WTC11 (cell line): ENCODE measurements around the gene MAPK8IP1. TPM values are rescaled to one million over a fixed set of nuclear protein-coding genes. Genes with fewer than 3 reads are reported as not detected.

Experiments used
- ATAC-seq: fragments of 200-7000 bp; cut with Tn5 transposase; 2 replicates; pipeline ENCODE4 v1.10.0; 2021; ENCODE audit warnings: mild to moderate bottlenecking, moderate library complexity
- CTCF ChIA-PET: fragments of 300-600 bp; sonication (Branson Sonifier 250); formaldehyde crosslinking; loops from one replicate; lab custom pipeline; 2021; ENCODE audit warnings: antibody characterized with exemption; lab: Charles Lee
- POLR2A ChIA-PET: fragments of 350-600 bp; sonication (Branson Sonifier 250); formaldehyde crosslinking; loops from one replicate; lab custom pipeline; 2021; ENCODE audit warnings: antibody characterized with exemption; lab: Charles Lee
- DNase-seq: peaks from one replicate; pipeline ENCODE4 v3.0.0; 2021; ENCODE audit warnings: low spot score
- H3K27ac Mint-ChIP-seq: 2 replicates; pipeline ENCODE4 v1.8.0; 2021; ENCODE audit warnings: mixed read lengths
- H3K27me3 Mint-ChIP-seq: 2 replicates; pipeline ENCODE4 v1.8.0; 2021; ENCODE audit warnings: low read depth, mild to moderate bottlenecking, moderate library complexity, mixed read lengths
- H3K36me3 Mint-ChIP-seq: 2 replicates; pipeline ENCODE4 v1.8.0; 2021; ENCODE audit warnings: mixed read lengths
- H3K4me1 Mint-ChIP-seq: 2 replicates; pipeline ENCODE4 v1.8.0; 2022; ENCODE audit warnings: mixed read lengths
- H3K4me3 Mint-ChIP-seq: 2 replicates; pipeline ENCODE4 v1.8.0; 2021; ENCODE audit warnings: mild to moderate bottlenecking, moderate library complexity, mixed read lengths
- H3K9me3 Mint-ChIP-seq: 2 replicates; pipeline ENCODE4 v1.8.0; 2021; ENCODE audit warnings: mixed read lengths
- ATF1 ChIP-seq: sonication (generic); formaldehyde crosslinking; IDR thresholded peaks from 2 replicates; pipeline ENCODE4 v1.8.1; 2023; ENCODE audit warnings: mild to moderate bottlenecking, moderate library complexity, missing genetic modification reagents
- ATF6 ChIP-seq: sonication (generic); formaldehyde crosslinking; IDR thresholded peaks from 2 replicates; pipeline ENCODE4 v1.8.1; 2023; ENCODE audit warnings: mild to moderate bottlenecking, missing genetic modification reagents
- CDX4 ChIP-seq: fragments of 250-450 bp; sonication (Bioruptor Pico); IDR thresholded peaks from 2 replicates; pipeline ENCODE4 v1.9.0; 2021; ENCODE audit warnings: moderate library complexity, mild to moderate bottlenecking, inconsistent platforms, borderline replicate concordance
- EMX1 ChIP-seq: fragments of 250-450 bp; sonication (Bioruptor Pico); IDR thresholded peaks from 2 replicates; pipeline ENCODE4 v1.8.0; 2021; ENCODE audit warnings: mild to moderate bottlenecking
- ETV6 ChIP-seq: sonication (generic); formaldehyde crosslinking; IDR thresholded peaks from 2 replicates; pipeline ENCODE4 v1.8.1; 2022; ENCODE audit warnings: mild to moderate bottlenecking, missing genetic modification reagents
- FOXJ3 ChIP-seq: sonication (generic); formaldehyde crosslinking; IDR thresholded peaks from 2 replicates; pipeline ENCODE4 v1.9.0; 2021; ENCODE audit warnings: missing genetic modification reagents, mild to moderate bottlenecking, borderline replicate concordance
- FOXK1 ChIP-seq: sonication (generic); formaldehyde crosslinking; IDR thresholded peaks from 2 replicates; pipeline ENCODE4 v1.8.0; 2022; ENCODE audit warnings: mild to moderate bottlenecking, moderate library complexity, missing genetic modification reagents
- FOXP4 ChIP-seq: sonication (generic); formaldehyde crosslinking; IDR thresholded peaks from 2 replicates; pipeline ENCODE4 v1.8.0; 2022; ENCODE audit warnings: mild to moderate bottlenecking, missing genetic modification reagents
- IRF1 ChIP-seq: sonication (generic); formaldehyde crosslinking; IDR thresholded peaks from 2 replicates; pipeline ENCODE4 v1.8.0; 2023; ENCODE audit warnings: missing genetic modification reagents
- IRF2 ChIP-seq: sonication (generic); formaldehyde crosslinking; IDR thresholded peaks from 2 replicates; pipeline ENCODE4 v1.8.0; 2022; ENCODE audit warnings: low read depth, missing genetic modification reagents, borderline replicate concordance
- MAX ChIP-seq: sonication (generic); formaldehyde crosslinking; IDR thresholded peaks from 2 replicates; pipeline ENCODE4 v1.8.0; 2022; ENCODE audit warnings: mild to moderate bottlenecking, missing genetic modification reagents
- NFYB ChIP-seq: sonication (generic); formaldehyde crosslinking; conservative IDR thresholded peaks from 2 replicates; pipeline ENCODE4 v1.8.0; 2022; ENCODE audit warnings: low read depth, missing genetic modification reagents
- NR1H2 ChIP-seq: sonication (generic); formaldehyde crosslinking; IDR thresholded peaks from 2 replicates; pipeline ENCODE4 v1.9.0; 2021; ENCODE audit warnings: mild to moderate bottlenecking, moderate library complexity, missing genetic modification reagents
- RORB ChIP-seq: fragments of 250-450 bp; sonication (Bioruptor Pico); IDR thresholded peaks from 2 replicates; pipeline ENCODE4 v1.9.0; 2021; ENCODE audit warnings: mild to moderate bottlenecking
- TEAD4 ChIP-seq: sonication (generic); formaldehyde crosslinking; IDR thresholded peaks from 2 replicates; pipeline ENCODE4 v1.8.0; 2022; ENCODE audit warnings: mild to moderate bottlenecking, missing genetic modification reagents
- ZBTB21 ChIP-seq: sonication (generic); formaldehyde crosslinking; IDR thresholded peaks from 2 replicates; pipeline ENCODE4 v1.8.1; 2023; ENCODE audit warnings: mild to moderate bottlenecking, missing genetic modification reagents, borderline replicate concordance
- ZBTB43 ChIP-seq: sonication (generic); formaldehyde crosslinking; IDR thresholded peaks from 2 replicates; pipeline ENCODE4 v1.8.1; 2023; ENCODE audit warnings: mild to moderate bottlenecking, missing genetic modification reagents
- ZNF317 ChIP-seq: sonication (generic); formaldehyde crosslinking; IDR thresholded peaks from 2 replicates; pipeline ENCODE4 v1.8.1; 2023; ENCODE audit warnings: low read depth, mild to moderate bottlenecking, moderate library complexity, missing genetic modification reagents, borderline replicate concordance
- ZNF416 ChIP-seq: fragments of 250-450 bp; sonication (Bioruptor Pico); IDR thresholded peaks from 2 replicates; pipeline ENCODE4 v1.9.0; 2021; ENCODE audit warnings: mild to moderate bottlenecking, inconsistent platforms
- total RNA-seq: library from RNA; stranded (reverse); gene quantifications from 3 replicates; pipeline ENCODE4 v1.2.3, GENCODE V29; 2021

Gene MAPK8IP1
- total RNA-seq, 1 experiment from 2014 or later = 34.1 TPM

- H3K27me3 Mint-ChIP-seq = no peaks in the 10 kb centered on the region; the same call in 1 of the 2 replicates
- H3K36me3 Mint-ChIP-seq = peaks cover 27% of the 10 kb centered on the region
- TF ChIP-seq IRF1 (CRISPR knock-in tag) (no peak), MAX (CRISPR knock-in tag) (no peak), RORB (CRISPR knock-in tag) (no peak), ETV6 (CRISPR knock-in tag) (no peak), FOXK1 (CRISPR knock-in tag) (no peak), ZNF317 (no peak), NFYB (CRISPR knock-in tag) (no peak), NR1H2 (CRISPR knock-in tag) (no peak), FOXP4 (CRISPR knock-in tag) (no peak), ZBTB43 (CRISPR knock-in tag) (no peak), EMX1 (CRISPR knock-in tag) (no peak), TEAD4 (CRISPR knock-in tag) (no peak), ZNF416 (no peak), FOXJ3 (CRISPR knock-in tag) (no peak), CDX4 (CRISPR knock-in tag) (no peak), ZBTB21 (CRISPR knock-in tag) (no peak), IRF2 (CRISPR knock-in tag) (no peak), ATF1 (CRISPR knock-in tag) (no peak), ATF6 (CRISPR knock-in tag) (no peak)
- H3K9me3 Mint-ChIP-seq = no peaks in the 10 kb centered on the region
- ChIA-PET POLR2A (interaction anchor here (1.7 kb wide), 1 partner anchor 9 kb away, joined by 6 read pairs; the partner anchor contains the start of gene LARGE2), CTCF (interaction anchor here (0.6 to 2.5 kb wide), 9 partner anchors 34 to 1921 kb away, joined by 3 to 15 read pairs (median 4); no protein-coding TSS in a partner anchor)
- DNase-seq = no peak
- H3K4me3 Mint-ChIP-seq = no peak overlapping the region
- no peaks in the 10 kb centered on the region; the same call in 1 of the 2 replicates for H3K4me1 Mint-ChIP-seq
- ATAC-seq = no peak
- H3K27ac Mint-ChIP-seq = peak overlapping the region; percentile 89; the same call in 1 of the 2 replicates
Observed at GRCh38 chr11:45930951-45931570, 45.6 kb downstream of the MAPK8IP1 start.
